ENCODE results near the gene AUNIP. TPM values are rescaled to one million over a fixed set of nuclear protein-coding genes. Genes with fewer than 3 reads are reported as not detected.

AUNIP gene

Small RNAs within 50 kb of the gene (small RNA-seq; reads per million reads assigned to genes)
- gene AL033528.1 (not detected), gene RF00019 (not detected), gene SNRPFP2 (not detected)
